Peyer's patch (tissue), 4 donors: ENCODE data around the gene RAET1E. TPM values are rescaled to one million over a fixed set of nuclear protein-coding genes. Genes with fewer than 3 reads are reported as not detected.

Experiments
- DNase-seq, 3 donors: peaks; one replicate each; pipeline ENCODE4 v3.0.0-alpha.2; 2017 to 2019
- H3K27ac ChIP-seq, 4 donors: fragments of 200-600 bp; sonication (generic); one replicate each; pipeline ENCODE4 v1.5.1; 2016 to 2019
- H3K27me3 ChIP-seq, 2 donors: fragments of 200-600 bp; sonication (generic); one replicate each; pipeline ENCODE4 v1.5.1; 2019
- H3K36me3 ChIP-seq, 3 donors: fragments of 200-600 bp; sonication (generic); one replicate each; pipeline ENCODE4 v1.5.1; 2016 to 2019
- H3K4me1 ChIP-seq, 4 donors: fragments of 200-600 bp; sonication (generic); one replicate each; pipeline ENCODE4 v1.5.1; 2016 to 2019
- H3K4me3 ChIP-seq, 4 donors: fragments of 200-600 bp; sonication (generic); 1 replicate in 3 of 4; 2 replicates in 1 of 4; pipeline ENCODE4 v1.5.1; 2016 to 2019; ENCODE audit warnings: mild to moderate bottlenecking in 1 of 4
- H3K9me3 ChIP-seq, 4 donors: fragments of 200-600 bp; sonication (generic); one replicate each; pipeline ENCODE4 v1.5.1; 2016 to 2019; ENCODE audit warnings: mild to moderate bottlenecking in 1 of 4
- POLR2A ChIP-seq, 2 donors: fragments of 450-650 bp; IDR thresholded peaks; one replicate each; pipeline ENCODE4 v1.5.1; 2017; ENCODE audit warnings: antibody characterized with exemption in 2 of 2, mild to moderate bottlenecking in 2 of 2, moderate library complexity in 2 of 2
- total RNA-seq, 4 donors: library from RNA; depleted of rRNA; stranded (reverse); fragments of >200 nt; gene quantifications; one replicate each; pipeline ENCODE4 v1.1.0, GENCODE V29; 2016
- TF ChIP-seq, protein P1 (sequence below), 6 experiments: fragments of 450-650 bp in 4 of 6; fragments of 200-600 bp in 2 of 6; sonication (generic) in 1 of 6; IDR thresholded peaks; one replicate each; pipeline ENCODE4 v1.5.1; 2017 to 2019; ENCODE audit warnings: antibody characterized with exemption in 6 of 6, mild to moderate bottlenecking in 3 of 6, moderate library complexity in 1 of 6

RAET1E gene
- total RNA-seq, 4 donors from 2014 or later: not detected

GRCh38 chr6:149891259-149891658 lies 6.7 kb downstream of the RAET1E start:
- no peak for TF ChIP-seq POLR2A (IDR thresholded peaks at IDR 0.05)
- TF ChIP-seq, protein P1, sequence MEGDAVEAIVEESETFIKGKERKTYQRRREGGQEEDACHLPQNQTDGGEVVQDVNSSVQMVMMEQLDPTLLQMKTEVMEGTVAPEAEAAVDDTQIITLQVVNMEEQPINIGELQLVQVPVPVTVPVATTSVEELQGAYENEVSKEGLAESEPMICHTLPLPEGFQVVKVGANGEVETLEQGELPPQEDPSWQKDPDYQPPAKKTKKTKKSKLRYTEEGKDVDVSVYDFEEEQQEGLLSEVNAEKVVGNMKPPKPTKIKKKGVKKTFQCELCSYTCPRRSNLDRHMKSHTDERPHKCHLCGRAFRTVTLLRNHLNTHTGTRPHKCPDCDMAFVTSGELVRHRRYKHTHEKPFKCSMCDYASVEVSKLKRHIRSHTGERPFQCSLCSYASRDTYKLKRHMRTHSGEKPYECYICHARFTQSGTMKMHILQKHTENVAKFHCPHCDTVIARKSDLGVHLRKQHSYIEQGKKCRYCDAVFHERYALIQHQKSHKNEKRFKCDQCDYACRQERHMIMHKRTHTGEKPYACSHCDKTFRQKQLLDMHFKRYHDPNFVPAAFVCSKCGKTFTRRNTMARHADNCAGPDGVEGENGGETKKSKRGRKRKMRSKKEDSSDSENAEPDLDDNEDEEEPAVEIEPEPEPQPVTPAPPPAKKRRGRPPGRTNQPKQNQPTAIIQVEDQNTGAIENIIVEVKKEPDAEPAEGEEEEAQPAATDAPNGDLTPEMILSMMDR (IDR thresholded peaks at IDR 0.05): no peak
- Histone ChIP-seq H3K27ac (no peak overlapping the region), H3K36me3 (no peaks in the 10 kb centered on the region), H3K4me3 (no peak overlapping the region), H3K27me3 (no peaks in the 10 kb centered on the region), H3K9me3 (no peaks in the 10 kb centered on the region), H3K4me1 (peaks cover 0 to 15% (median 2%) of the 10 kb centered on the region in 4 donors)
- DNase-seq: no peak

- Histone ChIP-seq H3K27ac (no peak overlapping the region), H3K9me3 (no peaks in the 10 kb centered on the region), H3K36me3 (no peaks in the 10 kb centered on the region), H3K27me3 (no peaks in the 10 kb centered on the region), H3K4me1 (peaks cover 0 to 9% (median 2%) of the 10 kb centered on the region in 4 donors), H3K4me3 (no peak overlapping the region)
- TF ChIP-seq POLR2A (IDR thresholded peaks at IDR 0.05): no peak
- TF ChIP-seq, protein P1 (IDR thresholded peaks at IDR 0.05): no peak
- DNase-seq: no peak
Measured at GRCh38 chr6:149890629-149891045, 7.3 kb downstream of the RAET1E start.

GRCh38 chr6:149889326-149889725 lies 8.6 kb downstream of the RAET1E start:
- Histone ChIP-seq H3K27ac (no peak overlapping the region), H3K9me3 (no peaks in the 10 kb centered on the region), H3K4me3 (no peak overlapping the region), H3K36me3 (no peaks in the 10 kb centered on the region), H3K4me1 (no peaks in the 10 kb centered on the region), H3K27me3 (no peaks in the 10 kb centered on the region)
- no peak for DNase-seq
- TF ChIP-seq, protein P1 (IDR thresholded peaks at IDR 0.05): no peak
- TF ChIP-seq POLR2A (IDR thresholded peaks at IDR 0.05): no peak

DNA sequence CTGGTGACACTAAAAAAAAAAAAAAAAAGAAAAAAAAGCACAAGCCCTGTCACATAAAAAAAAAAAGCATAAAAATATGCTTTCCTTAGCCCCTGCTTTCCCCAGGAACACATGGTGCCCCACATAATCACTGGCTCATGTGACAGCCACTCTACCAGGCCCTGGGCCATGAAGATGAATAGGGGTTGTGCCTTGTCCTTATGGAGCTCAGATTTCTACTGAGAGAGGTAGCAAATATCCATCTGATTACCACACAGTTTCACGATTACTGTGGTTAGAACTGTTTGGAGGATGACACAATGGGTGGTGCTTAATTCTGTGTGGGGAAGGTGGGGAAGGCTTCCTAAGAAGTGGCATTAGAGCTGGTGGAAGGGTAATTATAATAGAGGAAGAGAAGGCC lies 9.3 kb downstream of the RAET1E start:
- H3K4me1 ChIP-seq: no peaks in the 10 kb centered on the region
- no peak overlapping the region for H3K4me3 ChIP-seq
- DNase-seq: no peak
- H3K27me3 ChIP-seq: no peaks in the 10 kb centered on the region
- TF ChIP-seq, protein P1 (IDR thresholded peaks at IDR 0.05): no peak
- TF ChIP-seq POLR2A (IDR thresholded peaks at IDR 0.05): no peak
- H3K9me3 ChIP-seq: no peaks in the 10 kb centered on the region
- H3K27ac ChIP-seq: no peak overlapping the region
- H3K36me3 ChIP-seq: no peaks in the 10 kb centered on the region

DNA sequence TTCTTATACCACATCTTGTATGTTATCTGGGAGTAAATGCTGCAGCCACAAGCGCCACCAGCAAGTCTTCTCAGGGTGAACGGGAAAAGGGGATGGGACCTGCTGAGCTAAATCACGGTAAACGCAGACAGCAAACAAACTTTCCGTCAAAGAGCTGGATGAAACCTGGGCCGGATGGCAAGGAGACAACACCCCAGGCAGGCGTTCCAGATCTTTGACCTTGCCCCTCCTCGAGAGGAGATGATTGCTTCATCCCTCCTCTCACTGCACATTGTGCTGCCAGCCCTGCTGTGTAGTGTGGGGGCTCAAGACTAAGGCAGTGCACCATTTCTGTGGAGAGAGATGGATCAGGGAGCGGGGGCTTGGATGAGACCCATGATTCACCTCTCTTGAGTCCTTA lies 9.8 kb downstream of the RAET1E start:
- no peaks in the 10 kb centered on the region for H3K4me1 ChIP-seq
- no peaks in the 10 kb centered on the region for H3K36me3 ChIP-seq
- no peaks in the 10 kb centered on the region for H3K27me3 ChIP-seq
- no peak for TF ChIP-seq POLR2A (IDR thresholded peaks at IDR 0.05)
- TF ChIP-seq, protein P1 (IDR thresholded peaks at IDR 0.05): no peak
- no peak overlapping the region for H3K4me3 ChIP-seq
- peak in 1 of 3 donors; percentile 62 for DNase-seq
- H3K9me3 ChIP-seq: no peaks in the 10 kb centered on the region
- H3K27ac ChIP-seq: peak overlapping the region in 1 of 4 donors; percentile 13

DNA sequence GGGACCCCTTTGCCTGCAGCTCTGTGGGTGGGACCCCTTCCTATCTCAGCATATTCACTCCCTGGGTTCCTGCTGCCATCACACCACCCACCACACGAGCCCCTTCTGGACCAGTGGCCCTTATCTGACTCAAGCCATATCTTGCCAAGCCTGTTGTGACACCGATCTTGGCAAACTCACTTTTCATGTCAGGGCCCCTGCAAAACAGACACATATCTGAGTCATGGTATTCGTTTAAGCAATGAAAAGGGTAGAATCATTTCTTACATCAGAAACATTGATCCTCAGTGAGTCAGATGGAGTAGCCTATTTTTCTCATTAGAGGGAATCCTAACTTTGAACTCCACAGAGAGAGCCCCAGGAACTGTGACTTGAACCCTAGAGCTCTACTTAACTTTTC lies 10.6 kb downstream of the RAET1E start:
- no peak for TF ChIP-seq POLR2A (IDR thresholded peaks at IDR 0.05)
- TF ChIP-seq, protein P1 (IDR thresholded peaks at IDR 0.05): no peak
- no peak overlapping the region for H3K27ac ChIP-seq

More for the DNA sequence above, 10.6 kb downstream of the RAET1E start:
- DNase-seq: no peak
- H3K36me3 ChIP-seq: no peaks in the 10 kb centered on the region
- H3K4me3 ChIP-seq: no peak overlapping the region
- H3K4me1 ChIP-seq: no peaks in the 10 kb centered on the region
- H3K27me3 ChIP-seq: no peaks in the 10 kb centered on the region
- H3K9me3 ChIP-seq: no peaks in the 10 kb centered on the region
